ENCODE measurements around the gene CFAP45. TPM values are rescaled to one million over a fixed set of nuclear protein-coding genes. Genes with fewer than 3 reads are reported as not detected.

CFAP45 gene
- total RNA-seq, 1 donor from 2014 or later = 1.9 TPM

- Histone ChIP-seq H3K4me3 (no peak overlapping the region), H3K27me3 (no peaks in the 10 kb centered on the region), H3K4me1 (peaks cover 23% of the 10 kb centered on the region), H3K36me3 (peaks cover 13% of the 10 kb centered on the region), H3K9me3 (no peaks in the 10 kb centered on the region), H3K27ac (no peak overlapping the region)
- DNase-seq (no peak), ATAC-seq (no peak)
- intact Hi-C loops (cut with DNase I) = no loop called here
- TF ChIP-seq, protein P1, sequence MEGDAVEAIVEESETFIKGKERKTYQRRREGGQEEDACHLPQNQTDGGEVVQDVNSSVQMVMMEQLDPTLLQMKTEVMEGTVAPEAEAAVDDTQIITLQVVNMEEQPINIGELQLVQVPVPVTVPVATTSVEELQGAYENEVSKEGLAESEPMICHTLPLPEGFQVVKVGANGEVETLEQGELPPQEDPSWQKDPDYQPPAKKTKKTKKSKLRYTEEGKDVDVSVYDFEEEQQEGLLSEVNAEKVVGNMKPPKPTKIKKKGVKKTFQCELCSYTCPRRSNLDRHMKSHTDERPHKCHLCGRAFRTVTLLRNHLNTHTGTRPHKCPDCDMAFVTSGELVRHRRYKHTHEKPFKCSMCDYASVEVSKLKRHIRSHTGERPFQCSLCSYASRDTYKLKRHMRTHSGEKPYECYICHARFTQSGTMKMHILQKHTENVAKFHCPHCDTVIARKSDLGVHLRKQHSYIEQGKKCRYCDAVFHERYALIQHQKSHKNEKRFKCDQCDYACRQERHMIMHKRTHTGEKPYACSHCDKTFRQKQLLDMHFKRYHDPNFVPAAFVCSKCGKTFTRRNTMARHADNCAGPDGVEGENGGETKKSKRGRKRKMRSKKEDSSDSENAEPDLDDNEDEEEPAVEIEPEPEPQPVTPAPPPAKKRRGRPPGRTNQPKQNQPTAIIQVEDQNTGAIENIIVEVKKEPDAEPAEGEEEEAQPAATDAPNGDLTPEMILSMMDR (IDR thresholded peaks at IDR 0.05) = no peak
Measured at GRCh38 chr1:159831412-159832141, 68.4 kb downstream of the CFAP45 start.

DNA sequence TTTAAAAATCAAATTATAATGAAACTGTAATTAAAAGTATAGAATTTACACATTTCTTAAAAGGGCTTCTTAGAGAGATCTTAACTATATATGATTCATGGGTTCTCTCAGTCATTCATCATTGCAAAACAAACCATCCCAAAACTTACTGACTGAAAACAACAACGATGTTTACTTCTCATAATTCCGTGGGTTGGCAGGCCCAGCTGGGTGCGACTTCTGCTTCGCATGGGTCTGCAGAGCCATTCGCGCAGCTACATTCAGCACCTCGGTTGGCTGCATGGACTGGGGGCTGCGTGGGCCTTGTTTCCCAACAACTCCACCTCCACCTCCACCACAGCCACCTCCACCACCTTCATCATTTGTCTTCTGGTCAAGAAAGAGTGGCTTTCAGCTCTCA, 69.2 kb downstream of the CFAP45 start:
- DNase-seq (no peak), ATAC-seq (no peak)
- Histone ChIP-seq H3K4me3 (no peak overlapping the region), H3K27me3 (no peaks in the 10 kb centered on the region), H3K36me3 (peaks cover 8% of the 10 kb centered on the region), H3K4me1 (peaks cover 28% of the 10 kb centered on the region), H3K27ac (no peak overlapping the region), H3K9me3 (no peaks in the 10 kb centered on the region)
- TF ChIP-seq, protein P1 (IDR thresholded peaks at IDR 0.05) = no peak
- intact Hi-C loops (cut with DNase I) = no loop called here

- Histone ChIP-seq H3K4me1 (peaks cover 29% of the 10 kb centered on the region), H3K4me3 (peak overlapping the region; percentile 5), H3K9me3 (no peaks in the 10 kb centered on the region), H3K27me3 (no peaks in the 10 kb centered on the region), H3K27ac (no peak overlapping the region), H3K36me3 (peaks cover 8% of the 10 kb centered on the region)
- DNase-seq = no peak
- TF ChIP-seq, protein P1 (IDR thresholded peaks at IDR 0.05) = no peak
- no peak for ATAC-seq
- intact Hi-C loops (cut with DNase I) = no loop called here
Measured at GRCh38 chr1:159829822-159830465, 70.0 kb downstream of the CFAP45 start.

DNA sequence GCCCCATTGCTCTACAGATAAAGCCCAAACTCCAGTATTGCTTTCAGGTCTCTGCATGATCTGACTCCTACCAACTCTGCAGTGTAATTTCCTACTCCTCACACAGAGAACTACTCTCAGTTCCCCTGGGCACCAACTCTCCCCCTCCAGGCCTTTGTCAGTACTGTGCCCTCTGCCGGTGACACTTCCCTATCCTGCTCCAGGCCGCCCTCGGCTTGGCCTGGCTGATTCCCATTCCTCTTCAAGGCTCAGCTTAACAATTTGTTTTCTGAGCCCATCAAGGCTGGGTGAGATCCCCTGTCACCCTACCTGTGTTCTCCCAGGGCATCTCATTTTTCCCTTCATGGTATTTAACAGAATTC, 70.7 kb downstream of the CFAP45 start:
- TF ChIP-seq, protein P1 (IDR thresholded peaks at IDR 0.05) = peak; percentile 51
- H3K27ac ChIP-seq = no peak overlapping the region
- peaks cover 29% of the 10 kb centered on the region for H3K4me1 ChIP-seq
- H3K9me3 ChIP-seq = no peaks in the 10 kb centered on the region
- H3K4me3 ChIP-seq = peak overlapping the region; percentile 5
- DNase-seq (peak; percentile 75), ATAC-seq (peak; percentile 84)
- H3K27me3 ChIP-seq = no peaks in the 10 kb centered on the region
- peaks cover 8% of the 10 kb centered on the region for H3K36me3 ChIP-seq
- intact Hi-C loops (cut with DNase I) = no loop called here

DNA sequence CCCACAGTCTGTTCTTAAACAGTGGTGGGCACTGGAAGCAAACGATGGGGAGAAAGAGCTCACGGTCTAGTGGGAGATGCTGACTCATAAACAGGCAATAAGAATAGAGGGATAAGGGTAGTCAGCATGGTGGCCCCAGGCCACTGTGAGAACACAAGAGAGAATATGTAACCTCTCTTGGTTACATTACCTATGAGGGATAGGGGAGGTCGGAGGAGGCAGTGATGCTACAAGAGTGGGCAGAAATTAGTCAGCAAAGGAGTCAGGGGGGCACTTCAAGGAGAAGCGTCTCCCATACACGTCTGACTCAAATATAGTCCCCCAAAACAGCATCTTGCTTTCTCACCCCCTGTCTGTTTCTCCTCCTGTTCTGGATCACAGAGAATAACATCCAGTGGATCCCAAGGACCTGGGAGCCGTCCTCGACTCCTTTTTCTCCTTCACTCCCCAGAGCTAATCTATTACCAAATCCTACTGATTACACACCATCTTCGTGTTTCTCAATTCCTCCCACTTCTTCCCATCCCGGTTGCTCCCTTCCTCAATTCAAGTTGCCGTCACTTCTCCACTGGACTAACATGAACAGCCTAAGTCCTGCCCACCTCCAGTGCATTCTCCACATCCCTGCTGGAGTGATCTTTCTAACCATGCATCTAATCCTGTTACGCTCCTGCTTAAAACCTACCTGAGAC, 71.2 kb downstream of the CFAP45 start:
- ATAC-seq (peak; percentile 37), DNase-seq (no peak)
- H3K4me1 ChIP-seq = peaks cover 29% of the 10 kb centered on the region
- intact Hi-C loops (cut with DNase I) = no loop called here
- H3K27ac ChIP-seq = no peak overlapping the region
- peak overlapping the region; percentile 37 for H3K4me3 ChIP-seq
- H3K36me3 ChIP-seq = peaks cover 8% of the 10 kb centered on the region
- no peaks in the 10 kb centered on the region for H3K9me3 ChIP-seq
- TF ChIP-seq, protein P1 (IDR thresholded peaks at IDR 0.05) = no peak
- no peaks in the 10 kb centered on the region for H3K27me3 ChIP-seq

All from upper lobe of right lung (tissue), 1 donor.